ENCODE measurements around the gene PELO.
A peak's percentile ranks its signal among the peaks of the same experiment; 100 is the strongest.

The PELO gene

DNA sequence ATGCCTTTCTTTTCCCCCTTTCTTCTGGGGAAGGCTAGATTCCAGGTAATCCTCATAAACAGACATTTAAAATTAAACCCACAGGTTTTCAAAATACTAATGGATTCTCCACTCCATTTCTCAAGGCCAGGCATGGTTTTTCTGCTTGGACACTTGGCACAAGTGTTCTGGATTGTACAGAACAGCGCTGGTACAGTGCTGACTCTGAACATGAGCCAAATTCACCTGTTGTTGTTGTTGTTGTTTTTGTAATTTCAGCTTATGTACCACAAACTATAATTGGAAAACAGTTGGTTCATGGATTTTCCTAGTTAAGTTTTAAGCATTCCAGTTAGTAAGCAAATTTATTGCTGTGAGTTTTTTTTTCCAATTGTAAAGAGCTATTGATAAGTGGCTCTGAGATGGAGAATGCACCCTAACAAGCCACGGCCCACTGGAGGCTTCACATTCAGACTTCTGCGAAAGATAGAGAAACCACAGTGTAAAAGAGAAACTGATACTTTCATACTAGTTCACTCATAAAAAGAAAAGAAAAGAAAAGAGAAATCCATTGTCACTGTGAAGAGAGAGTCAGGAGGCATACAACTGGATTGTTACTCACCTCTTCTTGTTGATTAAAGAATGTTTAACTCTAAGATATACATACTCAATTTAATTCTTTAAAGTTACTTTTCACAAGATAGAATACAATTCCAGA is 16.2 kb upstream of the PELO start:
- DNase-seq (ENCODE audit: low spot score), result no peak

- no peak for DNase-seq (ENCODE audit: low spot score)
These were observed 15.0 kb upstream of the PELO start for GRCh38 chr5:52772668-52773067.

DNA sequence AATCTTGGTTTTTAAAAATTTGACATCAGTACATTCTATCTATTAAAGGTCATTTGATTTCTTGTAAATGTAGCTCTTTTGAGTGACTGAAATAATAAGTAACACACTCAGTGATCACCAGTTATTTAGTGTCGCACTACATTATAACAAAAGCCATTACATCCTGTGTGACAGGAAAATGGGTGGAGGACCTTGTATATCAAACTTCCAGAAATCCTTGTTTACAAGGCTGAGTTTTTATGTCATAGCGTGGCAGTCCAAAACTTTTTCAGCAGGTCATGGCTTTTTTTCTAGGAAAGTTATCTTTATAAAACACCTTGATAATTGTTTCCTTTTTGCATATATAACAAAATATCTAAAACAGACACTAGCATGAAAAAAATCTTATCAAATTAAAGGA is 14.4 kb upstream of the PELO start:
- DNase-seq (ENCODE audit: low spot score), result no peak

GRCh38 chr5:52774005-52774410 is 13.7 kb upstream of the PELO start:
- DNase-seq (ENCODE audit: low spot score), result no peak

DNA sequence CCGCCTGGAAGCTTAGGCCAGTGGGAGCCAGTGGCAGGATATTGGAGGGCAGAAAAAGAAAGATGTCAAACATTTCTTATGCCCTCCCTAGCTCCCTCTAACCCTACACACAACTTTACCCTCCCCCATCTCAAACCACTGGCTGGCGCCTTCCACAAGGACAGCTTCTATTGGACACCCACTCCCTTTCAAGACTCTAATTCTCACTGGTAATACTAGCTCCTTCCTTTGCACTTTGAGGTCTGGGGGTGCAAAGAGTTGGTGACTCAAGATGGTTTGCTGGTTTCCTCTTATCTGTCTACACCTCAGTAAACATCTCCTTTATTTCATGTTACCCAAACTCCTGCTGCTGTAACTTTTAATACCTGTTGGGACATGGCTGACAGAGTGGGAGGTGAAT is 11.6 kb upstream of the PELO start:
- DNase-seq (ENCODE audit: low spot score), result no peak

- DNase-seq (ENCODE audit: low spot score), result no peak
These were observed 10.5 kb upstream of the PELO start for GRCh38 chr5:52777186-52777585.

DNA sequence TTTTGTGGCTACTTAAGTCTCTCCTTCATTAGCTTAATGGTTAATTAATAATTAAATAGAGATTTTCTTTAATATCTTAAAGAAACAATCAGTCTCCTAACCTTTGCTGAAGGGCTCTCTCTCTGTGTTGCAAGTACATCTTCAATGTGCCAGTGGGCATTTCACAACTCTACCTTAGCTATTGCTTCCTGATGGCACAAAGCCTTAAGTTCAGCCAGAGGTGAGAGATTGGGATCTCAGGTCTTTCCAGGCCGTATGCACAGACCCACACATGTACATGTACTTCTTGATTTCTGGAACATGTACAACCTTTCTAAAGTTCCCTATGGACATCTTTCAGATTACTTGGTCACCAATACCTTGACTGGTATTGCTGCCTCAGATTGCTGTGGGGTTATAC is 8.9 kb upstream of the PELO start:
- DNase-seq (ENCODE audit: low spot score), result no peak

GRCh38 chr5:52779213-52779612 is 8.5 kb upstream of the PELO start:
- DNase-seq (ENCODE audit: low spot score), result no peak

GRCh38 chr5:52783226-52783959 is 4.3 kb upstream of the PELO start:
- DNase-seq (ENCODE audit: low spot score), result peak; percentile 61

GRCh38 chr5:52784737-52785136 is 3.0 kb upstream of the PELO start:
- no peak for DNase-seq (ENCODE audit: low spot score)

DNA sequence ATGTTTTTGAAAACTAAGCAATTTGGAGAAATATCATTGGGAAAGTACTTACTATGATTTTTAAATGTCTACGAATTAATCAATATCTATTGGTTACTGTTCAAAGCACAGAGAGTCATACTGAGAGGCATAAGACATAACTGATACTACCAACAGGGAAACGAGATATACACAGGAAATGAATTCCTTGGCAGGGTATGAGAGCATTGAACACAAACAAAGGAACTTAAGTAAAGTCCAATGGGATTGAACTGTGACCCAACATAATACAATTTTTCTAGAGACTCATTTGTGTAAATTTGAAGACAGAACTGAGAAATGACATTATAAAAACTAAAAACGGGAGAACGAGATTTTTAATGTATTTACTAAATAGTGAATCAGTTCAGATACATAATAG is 1.3 kb upstream of the PELO start:
- DNase-seq (ENCODE audit: low spot score), result no peak

DNA sequence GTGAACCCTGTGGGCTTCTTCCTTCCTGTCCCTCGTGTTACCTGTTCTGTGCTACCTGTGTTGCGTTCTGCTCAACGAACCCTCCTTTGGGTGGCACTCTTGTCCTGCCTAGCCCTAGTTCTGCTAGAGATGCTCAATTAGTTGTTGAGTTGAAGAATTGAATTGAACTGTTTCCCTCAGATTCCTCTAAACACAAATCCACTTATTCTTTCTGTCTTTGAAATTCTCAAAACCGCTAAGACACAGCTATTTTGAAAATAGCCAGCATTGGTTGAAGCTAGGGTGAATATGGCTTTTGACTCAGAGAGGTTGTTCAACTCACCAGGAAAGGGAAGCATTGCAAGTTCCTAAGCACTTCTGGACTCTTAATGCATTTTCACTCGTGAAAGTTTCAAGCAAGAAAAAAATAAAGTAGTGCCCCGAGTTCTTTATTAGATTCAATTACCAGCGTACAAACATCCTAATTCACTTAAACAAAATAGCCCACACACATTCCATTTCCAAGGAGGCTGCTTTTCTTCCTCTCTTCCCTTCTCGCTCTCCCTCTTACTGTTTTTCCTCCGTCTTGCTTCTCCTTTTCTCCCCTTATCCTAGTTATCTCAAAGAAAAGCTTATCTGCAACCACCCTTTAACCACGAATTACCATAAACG is 642 bp upstream of the PELO start:
- DNase-seq (ENCODE audit: low spot score), result no peak

- no peak for DNase-seq (ENCODE audit: low spot score)
These were observed 747 bp downstream of the PELO start for GRCh38 chr5:52788505-52788821.

DNA sequence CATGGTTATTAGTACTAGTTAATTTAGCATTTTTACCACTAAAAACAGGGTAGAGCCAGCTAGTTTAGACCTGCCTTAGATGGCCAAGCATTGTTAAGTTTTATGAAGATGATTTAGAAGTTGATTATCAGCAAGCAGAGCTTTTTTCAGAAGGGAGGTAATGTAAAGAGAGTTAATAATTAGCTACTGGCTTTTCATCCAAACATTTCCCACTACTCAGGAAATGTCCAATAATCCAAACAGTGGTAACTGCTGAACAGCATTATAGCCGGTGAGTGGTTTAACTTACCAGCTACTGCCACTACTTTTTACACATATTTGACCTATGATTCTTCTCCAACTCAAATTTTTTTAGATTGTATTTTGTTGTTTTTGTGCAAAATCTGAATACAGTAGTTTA is 1.7 kb downstream of the PELO start:
- DNase-seq (ENCODE audit: low spot score), result no peak

GRCh38 chr5:52789851-52790250 is 2.1 kb downstream of the PELO start:
- no peak for DNase-seq (ENCODE audit: low spot score)

DNA sequence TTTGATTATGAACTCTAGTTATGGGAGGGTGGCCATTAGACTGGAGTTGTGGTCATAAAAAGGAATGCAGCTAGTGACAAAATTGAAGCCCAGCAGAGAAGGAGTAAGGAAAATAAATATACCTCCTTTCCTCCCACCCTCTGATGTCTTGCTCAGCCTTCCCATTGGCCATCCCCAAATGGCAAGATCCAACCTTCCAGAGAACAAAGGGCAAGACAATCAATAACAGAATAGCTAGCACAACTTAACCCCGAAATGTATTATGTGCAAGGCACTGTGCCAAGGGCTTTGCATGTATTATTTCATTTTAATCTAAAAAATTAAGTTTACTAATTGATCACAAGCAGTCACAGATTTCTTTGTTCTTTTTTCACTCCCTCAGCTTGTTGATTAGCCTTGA is 3.6 kb downstream of the PELO start:
- no peak for DNase-seq (ENCODE audit: low spot score)

GRCh38 chr5:52794519-52794918 is 6.8 kb downstream of the PELO start:
- DNase-seq (ENCODE audit: low spot score), result no peak

GRCh38 chr5:52796031-52796430 is 8.3 kb downstream of the PELO start:
- DNase-seq (ENCODE audit: low spot score), result no peak

- DNase-seq (ENCODE audit: low spot score), result no peak
These were observed 8.9 kb downstream of the PELO start for GRCh38 chr5:52796516-52797103.

DNA sequence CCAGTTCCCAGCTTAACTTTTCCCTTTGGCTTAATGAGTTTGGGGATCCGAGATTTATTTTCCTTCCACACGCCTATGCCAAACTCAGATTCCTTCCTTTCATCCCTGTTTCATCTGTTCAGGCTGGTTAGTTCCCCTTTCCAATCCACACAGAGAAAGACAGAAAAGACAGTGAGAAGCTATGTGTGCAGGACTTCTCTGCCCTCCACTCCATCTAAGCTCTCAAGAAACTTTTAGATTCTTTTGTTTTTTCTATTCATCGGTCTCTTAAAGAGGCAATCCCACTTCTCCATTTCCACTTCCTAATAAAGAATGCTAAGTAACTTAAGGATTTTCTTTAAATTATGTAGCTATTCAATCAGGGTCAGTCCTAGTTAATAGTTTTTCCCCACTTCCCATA is 11.2 kb downstream of the PELO start:
- DNase-seq (ENCODE audit: low spot score), result no peak

- peak; percentile 59 for DNase-seq (ENCODE audit: low spot score)
These were observed 11.8 kb downstream of the PELO start for GRCh38 chr5:52799358-52799982.

DNA sequence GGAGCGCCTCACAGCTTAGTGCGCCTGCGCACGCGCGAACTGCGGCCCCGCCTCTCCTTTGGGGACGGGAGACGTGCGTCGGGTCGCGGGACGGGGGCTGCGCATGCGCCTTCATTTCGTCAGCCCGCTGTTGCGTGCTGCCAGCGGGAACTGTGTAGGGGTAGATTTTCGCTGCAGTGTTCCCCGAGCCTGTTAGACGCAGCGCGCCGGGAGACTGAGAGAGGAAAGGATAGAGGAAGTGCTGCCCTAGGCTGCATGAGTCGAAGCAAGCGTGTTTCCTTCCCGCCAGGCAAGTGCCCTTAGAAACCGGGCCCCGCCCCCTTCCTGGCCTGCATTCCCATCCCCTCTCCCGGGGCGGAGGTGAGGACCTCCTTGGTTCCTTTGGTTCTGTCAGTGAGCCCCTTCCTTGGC is 12.3 kb downstream of the PELO start:
- DNase-seq (ENCODE audit: low spot score), result peak; percentile 95
